ENCODE data around the gene ARID1B.
"Not testable (repeated sequence)": the region's sequence is repeated elsewhere in the genome, so short reads cannot be mapped to it uniquely, and the experiment has no call there.

DNA sequence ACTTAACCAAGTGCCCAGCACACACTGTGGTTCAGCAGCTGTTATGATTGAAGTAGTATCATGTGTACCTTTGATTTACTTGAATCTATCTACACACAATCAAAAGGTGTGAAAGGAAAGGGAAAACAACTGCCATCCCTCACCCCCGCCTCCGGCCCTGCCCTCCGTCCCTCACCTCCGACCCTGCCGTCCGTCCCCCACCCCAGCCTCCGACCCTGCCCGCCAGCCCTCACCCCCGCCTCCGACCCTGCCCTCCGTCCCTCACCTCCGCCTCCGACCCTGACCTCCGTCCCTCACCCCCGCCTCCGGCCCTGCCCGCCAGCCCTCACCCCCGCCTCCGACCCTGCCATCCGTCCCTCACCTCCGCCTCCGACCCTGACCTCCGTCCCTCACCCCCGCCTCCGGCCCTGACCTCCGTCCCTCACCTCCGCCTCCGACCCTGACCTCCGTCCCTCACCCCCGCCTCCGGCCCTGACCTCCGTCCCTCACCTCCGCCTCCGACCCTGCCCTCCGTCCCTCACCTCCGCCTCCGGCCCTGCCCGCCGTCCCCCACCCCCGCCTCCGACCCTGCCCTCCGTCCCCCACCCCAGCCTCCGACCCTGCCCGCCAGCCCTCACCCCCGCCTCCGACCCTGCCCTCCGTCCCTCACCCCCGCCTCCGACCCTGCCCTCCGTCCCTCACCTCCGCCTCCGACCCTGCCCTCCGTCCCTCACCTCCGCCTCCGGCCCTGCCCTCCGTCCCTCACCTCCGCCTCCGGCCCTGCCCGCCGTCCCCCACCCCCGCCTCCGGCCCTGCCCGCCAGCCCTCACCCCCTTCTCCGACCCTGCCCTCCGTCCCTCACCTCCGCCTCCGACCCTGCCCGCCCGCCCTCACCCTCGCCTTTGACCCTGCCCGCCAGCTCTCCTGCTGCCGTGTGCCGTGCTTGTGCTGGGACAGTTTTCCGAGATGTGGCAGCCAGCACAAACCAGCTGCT, 370.2 kb downstream of the ARID1B start:
- TF ChIP-seq POLR2A, CTCF (IDR thresholded peaks at IDR 0.05): not testable (repeated sequence)

Measured in adrenal gland (tissue), 5 donors.